ENCODE results near the gene SKA2. TPM values are rescaled to one million over a fixed set of nuclear protein-coding genes. Genes with fewer than 3 reads are reported as not detected.
A peak's percentile ranks its signal among the peaks of the same experiment; 100 is the strongest.

SKA2 gene
- total and polyA plus RNA-seq, 9 of the 15 experiments (the other 6 are each of a cell fraction or from before 2014, with no cell fraction given): 58.1 to 183 (median 133) TPM

GRCh38 chr17:59154292-59154720, 680 bp downstream of the SKA2 start (continued):
- no peak for TF ChIP-seq MITF (IDR thresholded peaks at IDR 0.05)
- TF ChIP-seq TBL1XR1 (IDR thresholded peaks at IDR 0.05; ENCODE audit: low read length in 2 of 2): no peak
- TF ChIP-seq NFE2L1 (tag; IDR thresholded peaks at IDR 0.05; ENCODE audit: borderline replicate concordance, low read depth): no peak
- TF ChIP-seq GABPB2 (CRISPR knock-in tag; conservative IDR thresholded peaks at IDR 0.05): no peak
- TF ChIP-seq KDM5B (IDR thresholded peaks at IDR 0.05; ENCODE audit: insufficient replicate concordance, low read depth, low read length): peak; percentile 30
- no peak for TF ChIP-seq HNRNPUL1 (IDR thresholded peaks at IDR 0.05; ENCODE audit: low read length)
- peak; percentile 13; the same call in 1 of the 2 replicates for TF ChIP-seq ETV1 (tag; conservative IDR thresholded peaks at IDR 0.05; ENCODE audit: low read depth)
- TF ChIP-seq HOXB6 (CRISPR knock-in tag; IDR thresholded peaks at IDR 0.05; ENCODE audit: borderline replicate concordance): no peak
- 0 out of 2 replicates have a peak, but pooled peaks have one; percentile 3 for TF ChIP-seq PML (IDR thresholded peaks at IDR 0.05; ENCODE audit: low read length)
- no peak; a peak in 1 of 4 replicates for TF ChIP-seq MLX (CRISPR knock-in tag; conservative IDR thresholded peaks at IDR 0.05)
- no peak for TF ChIP-seq SIN3B (IDR thresholded peaks at IDR 0.05; ENCODE audit: low read depth)
- TF ChIP-seq ZNF512 (tag; IDR thresholded peaks at IDR 0.05): 0 out of 2 replicates have a peak, but pooled peaks have one; percentile 20
- no peak for TF ChIP-seq ZNF75A (CRISPR knock-in tag; IDR thresholded peaks at IDR 0.05)
- peak; percentile 31; the same call in 1 of the 2 replicates for TF ChIP-seq ZNF212 (CRISPR knock-in tag; IDR thresholded peaks at IDR 0.05)
- 0 out of 2 replicates have a peak, but pooled peaks have one; percentile 7 for TF ChIP-seq RB1 (IDR thresholded peaks at IDR 0.05; ENCODE audit: low read depth)

All from K562 (cell line).